K562 (cell line): ENCODE data around the gene TXNRD2. TPM values are rescaled to one million over a fixed set of nuclear protein-coding genes. Genes with fewer than 3 reads are reported as not detected.

Source experiments
- CHD4 ChIP-seq: fragments of 200-600 bp; sonication (generic); IDR thresholded peaks from 3 replicates; pipeline ENCODE4 v1.6.1; 2012; ENCODE audit warnings: low read depth, mild to moderate bottlenecking, mixed read lengths, low read length, inconsistent platforms; ENCODE audit not compliant: insufficient read depth, insufficient replicate concordance, poor library complexity, severe bottlenecking
- CTCF ChIP-seq, 3 experiments: IDR thresholded peaks in 2 of 3; conservative IDR thresholded peaks in 1 of 3; 2 replicates each; pipeline ENCODE4 v1.5.1; 2011 to 2012; ENCODE audit warnings: low read length in 3 of 3, mild to moderate bottlenecking in 3 of 3, control low read depth in 2 of 3, improper control_type of control experiment in 1 of 3, inconsistent platforms in 1 of 3, low read depth in 1 of 3, mixed read lengths in 1 of 3, moderate library complexity in 1 of 3; ENCODE audit not compliant: insufficient read depth in 2 of 3
- E2F5 ChIP-seq: sonication (generic); formaldehyde crosslinking; IDR thresholded peaks from 2 replicates; pipeline ENCODE4 v1.8.0; 2022; ENCODE audit warnings: mild to moderate bottlenecking, missing genetic modification reagents
- MAFK ChIP-seq: IDR thresholded peaks from 2 replicates; pipeline ENCODE4 v1.6.1; 2011; ENCODE audit warnings: low read length, improper control_type of control experiment
- MCM5 ChIP-seq: fragments of 450-650 bp; IDR thresholded peaks from 2 replicates; pipeline ENCODE4 v1.6.1; 2016; ENCODE audit warnings: low read depth
- SNAPC5 ChIP-seq: fragments of 250-450 bp; sonication (Bioruptor Pico); IDR thresholded peaks from 2 replicates; pipeline ENCODE4 v1.8.0; 2021; ENCODE audit warnings: moderate library complexity, mild to moderate bottlenecking, inconsistent platforms
- ZBTB33 ChIP-seq: sonication (generic); formaldehyde crosslinking; IDR thresholded peaks from 2 replicates; pipeline ENCODE4 v1.8.1; 2023; ENCODE audit warnings: mild to moderate bottlenecking, missing genetic modification reagents
- ZNF175 ChIP-seq: fragments of 200-800 bp; sonication (Bioruptor generic); IDR thresholded peaks from 2 replicates; pipeline ENCODE4 v1.6.1; 2016; ENCODE audit warnings: low read depth, mild to moderate bottlenecking, missing genetic modification characterization, missing compliant biosample characterization
- ZNF217 ChIP-seq: sonication (generic); formaldehyde crosslinking; IDR thresholded peaks from 2 replicates; pipeline ENCODE4 v1.8.0; 2022; ENCODE audit warnings: mild to moderate bottlenecking, missing genetic modification reagents
- ZNF318 ChIP-seq, 2 experiments: fragments of 450-650 bp; IDR thresholded peaks; 2 replicates each; pipeline ENCODE4 v1.6.1; 2016; ENCODE audit warnings: mild to moderate bottlenecking in 2 of 2, borderline replicate concordance in 1 of 2, low read depth in 1 of 2, moderate library complexity in 1 of 2
- ZNF830 ChIP-seq: fragments of 250-450 bp; sonication (Bioruptor Pico); IDR thresholded peaks from 2 replicates; pipeline ENCODE4 v1.5.0; 2021; ENCODE audit warnings: mild to moderate bottlenecking
- polyA plus RNA-seq, 8 experiments: library from polyadenylated mRNA; depleted of rRNA in 4 of 8; stranded (reverse) in 5 of 8; unstranded in 3 of 8; fragments of >200 nt; fragmentation: Nextera tagmentation in 2 of 8; fragmentation: Illumina TruSeq in 1 of 8; extraction: Ambion mirVana in 2 of 8; extraction: Trizol in 1 of 8; gene quantifications; 2 replicates each; pipeline versions ENCODE4 v1.2.1 to v1.2.3, GENCODE V29; 2011 to 2014; ENCODE audit warnings: inconsistent platforms in 1 of 8, missing spikeins in 1 of 8
- total RNA-seq, 7 experiments: library from RNA; depleted of rRNA in 6 of 7; stranded (reverse); fragments of >200 nt in 6 of 7; fragmentation: Illumina TruSeq in 2 of 7; extraction: Trizol in 2 of 7; gene quantifications; 2 replicates each; pipeline versions ENCODE4 v1.2.1 to v1.2.3, GENCODE V29; 2011 to 2021; ENCODE audit warnings: low replicate concordance in 1 of 7

TXNRD2 gene
- total and polyA plus RNA-seq, 9 of the 15 experiments (the other 6 are each of a cell fraction or from before 2014, with no cell fraction given) = 3.3 to 80.2 (median 49.4) TPM

GRCh38 chr22:19940536-19941364 is 868 bp downstream of the TXNRD2 start (continued):
- TF ChIP-seq ZNF318 (IDR thresholded peaks at IDR 0.05; ENCODE audit: borderline replicate concordance in 1 of 2, low read depth in 1 of 2) (no peak), ZNF830 (no peak; the same call in 1 of the 2 replicates), E2F5 (CRISPR knock-in tag) (no peak), ZNF175 (CRISPR knock-in tag) (no peak), MAFK (no peak; the same call in 1 of the 2 replicates), ZNF217 (no peak), ZBTB33 (CRISPR knock-in tag) (no peak), SNAPC5 (CRISPR knock-in tag) (no peak), MCM5 (no peak), CTCF (IDR thresholded peaks at IDR 0.05 in 2 of 3, conservative IDR thresholded peaks at IDR 0.05 in 1 of 3; ENCODE audit: insufficient read depth in 2 of 3, low read depth in 1 of 3, low read length in 3 of 3) (peak in 2 of 3 experiments; percentile 4 to 13; a peak in 5 of 6 replicates), CHD4 (no peak)
